Thymus (tissue), 11 donors: ENCODE results near the gene ETV3. TPM values are rescaled to one million over a fixed set of nuclear protein-coding genes. Genes with fewer than 3 reads are reported as not detected.

Experiments used
- DNase-seq, 9 donors: peaks; one replicate each; pipeline ENCODE4 v3.0.0-alpha.2; 2013; ENCODE audit warnings: low spot score in 9 of 9, low read depth in 6 of 9, missing footprints in 1 of 9
- H3K27ac ChIP-seq, 2 donors: one replicate each; pipeline ENCODE4 v1.5.1; 2013; ENCODE audit warnings: control low read depth in 1 of 2, low read depth in 1 of 2, low read length in 1 of 2, mild to moderate bottlenecking in 1 of 2, moderate library complexity in 1 of 2
- H3K27me3 ChIP-seq, 2 donors: one replicate each; pipeline ENCODE4 v1.5.1; 2013; ENCODE audit warnings: low read length in 1 of 2; ENCODE audit not compliant: control insufficient read depth in 2 of 2, insufficient read depth in 1 of 2
- H3K36me3 ChIP-seq, 2 donors: one replicate each; pipeline ENCODE4 v1.5.1; 2013; ENCODE audit warnings: low read length in 1 of 2, mild to moderate bottlenecking in 1 of 2, moderate library complexity in 1 of 2; ENCODE audit not compliant: control insufficient read depth in 2 of 2, insufficient read depth in 2 of 2
- H3K4me1 ChIP-seq, 2 donors: one replicate each; pipeline ENCODE4 v1.5.1; 2013; ENCODE audit warnings: low read length in 2 of 2; ENCODE audit not compliant: control insufficient read depth in 2 of 2, insufficient read depth in 2 of 2
- H3K4me3 ChIP-seq, 2 donors: one replicate each; pipeline ENCODE4 v1.5.1; 2013; ENCODE audit warnings: low read length in 2 of 2, control low read depth in 1 of 2, mild to moderate bottlenecking in 1 of 2
- H3K9me3 ChIP-seq, 2 donors: one replicate each; pipeline ENCODE4 v1.5.1; 2013; ENCODE audit warnings: low read length in 1 of 2, mild to moderate bottlenecking in 1 of 2; ENCODE audit not compliant: control insufficient read depth in 2 of 2, insufficient read depth in 1 of 2
- WGBS: extraction: QIAGEN DNeasy Blood & Tissue Kit; methylation state at CpG from one replicate; pipeline ENCODE4 v1.1.7; 2013; 5-methylcytosine and 5-hydroxymethylcytosine counted together
- polyA plus RNA-seq: library from polyadenylated mRNA; stranded (reverse); fragments of 200-250 nt; gene quantifications from one replicate; pipeline ENCODE4 v1.2.3, GENCODE V29; 2013
- total RNA-seq: library from RNA; stranded (reverse); fragments of 120-200 nt; gene quantifications from one replicate; pipeline ENCODE4 v1.2.4, GENCODE V29; 2013
- donor health status: healthy.

Gene ETV3
- total and polyA plus RNA-seq, 2 donors, result 10.6 to 14.3 TPM

DNA sequence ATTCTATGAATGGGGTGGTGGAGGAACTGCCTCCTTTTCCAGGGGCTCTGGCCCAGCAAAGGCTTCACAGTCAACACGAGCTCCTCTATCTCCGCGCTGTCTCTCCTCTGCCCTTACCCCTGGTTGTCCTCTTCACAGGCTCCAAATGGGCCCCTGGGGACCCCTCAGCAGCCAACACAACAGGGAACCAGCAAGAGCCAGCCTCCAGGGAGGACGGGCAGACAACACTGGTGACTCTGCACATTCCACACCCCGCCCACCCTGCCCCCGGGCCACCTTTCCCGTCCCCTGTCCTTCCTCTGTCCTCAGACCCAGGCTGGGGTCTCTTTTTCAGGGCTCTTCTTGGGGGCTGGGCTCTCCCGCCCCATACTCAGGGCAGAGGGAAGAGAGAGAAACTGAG, 17.5 kb upstream of the ETV3 start:
- H3K4me1 ChIP-seq, result peaks cover 0 to 7% of the 10 kb centered on the region in 2 donors
- no peak overlapping the region for H3K27ac ChIP-seq
- WGBS, result 21% methylated on average over 8 of the region's 8 CpGs
- H3K9me3 ChIP-seq, result no peaks in the 10 kb centered on the region
- peaks cover 0 to 24% of the 10 kb centered on the region in 2 donors for H3K27me3 ChIP-seq
- no peak overlapping the region for H3K4me3 ChIP-seq
- H3K36me3 ChIP-seq, result no peaks in the 10 kb centered on the region
- no peak for DNase-seq

GRCh38 chr1:157154940-157155514, 16.8 kb upstream of the ETV3 start:
- H3K36me3 ChIP-seq, result no peaks in the 10 kb centered on the region
- H3K4me1 ChIP-seq, result peaks cover 0 to 7% of the 10 kb centered on the region in 2 donors
- DNase-seq, result no peak
- H3K27me3 ChIP-seq, result peaks cover 0 to 24% of the 10 kb centered on the region in 2 donors
- no peak overlapping the region for H3K4me3 ChIP-seq
- no peak overlapping the region for H3K27ac ChIP-seq
- no peaks in the 10 kb centered on the region for H3K9me3 ChIP-seq
- 46% methylated on average over 7 of the region's 7 CpGs for WGBS

GRCh38 chr1:157154291-157154690, 16.1 kb upstream of the ETV3 start:
- peaks cover 0 to 7% of the 10 kb centered on the region in 2 donors for H3K4me1 ChIP-seq
- H3K9me3 ChIP-seq, result no peaks in the 10 kb centered on the region
- no peak overlapping the region for H3K4me3 ChIP-seq
- no peak for DNase-seq
- WGBS, result 90% methylated on average over 5 of the region's 5 CpGs
- H3K27me3 ChIP-seq, result peaks cover 0 to 22% of the 10 kb centered on the region in 2 donors
- H3K36me3 ChIP-seq, result no peaks in the 10 kb centered on the region
- H3K27ac ChIP-seq, result no peak overlapping the region

DNA sequence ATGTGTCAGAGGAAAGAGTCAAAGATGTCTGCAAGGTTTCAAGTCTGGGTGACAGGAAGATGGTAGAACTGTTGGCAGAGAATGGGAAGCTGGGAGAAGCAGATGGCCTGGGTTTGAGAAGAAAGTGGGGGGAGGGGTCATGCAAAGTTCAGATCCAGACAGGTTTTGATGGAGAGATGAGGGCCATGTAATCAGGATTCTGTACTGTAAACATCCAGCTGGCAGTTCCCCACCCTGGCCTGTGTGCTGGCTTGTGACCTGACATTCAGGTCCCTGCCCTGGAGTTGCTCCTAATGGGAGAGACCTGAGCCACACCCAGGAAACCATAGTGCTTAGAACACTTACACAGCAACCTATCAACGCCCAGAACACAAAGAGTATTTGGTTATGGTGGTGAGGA, 15.6 kb upstream of the ETV3 start:
- DNase-seq, result no peak
- Histone ChIP-seq H3K4me3 (no peak overlapping the region), H3K27ac (no peak overlapping the region), H3K4me1 (peaks cover 0 to 7% of the 10 kb centered on the region in 2 donors), H3K27me3 (peaks cover 0 to 20% of the 10 kb centered on the region in 2 donors), H3K9me3 (no peaks in the 10 kb centered on the region), H3K36me3 (no peaks in the 10 kb centered on the region)
- 81% methylated on average over 1 of the region's 1 CpG for WGBS

DNA sequence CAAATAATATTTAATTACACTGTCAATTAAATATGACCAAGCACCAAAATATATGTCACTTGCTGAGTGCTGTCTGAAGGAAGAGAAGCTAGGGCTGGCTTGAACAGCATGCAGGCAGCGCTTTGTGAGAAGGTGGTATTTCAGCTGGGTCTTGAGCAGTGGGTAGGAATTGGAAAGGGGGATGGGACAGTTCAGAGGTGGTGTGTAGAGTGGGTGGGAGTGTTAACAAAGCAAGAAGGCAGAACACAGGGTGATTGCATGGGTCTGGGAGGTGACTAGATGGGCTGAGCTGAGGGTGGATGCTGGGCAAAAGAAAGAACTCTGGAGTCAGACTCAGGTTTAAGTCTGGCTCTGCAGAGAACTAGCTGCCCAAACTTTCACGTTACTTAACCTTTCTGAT, 14.3 kb upstream of the ETV3 start:
- Histone ChIP-seq H3K27me3 (peaks cover 0 to 15% of the 10 kb centered on the region in 2 donors), H3K4me1 (peaks cover 0 to 7% of the 10 kb centered on the region in 2 donors), H3K9me3 (no peaks in the 10 kb centered on the region), H3K4me3 (no peak overlapping the region), H3K36me3 (no peaks in the 10 kb centered on the region), H3K27ac (no peak overlapping the region)
- 95% methylated on average over 2 of the region's 2 CpGs for WGBS
- no peak for DNase-seq

DNA sequence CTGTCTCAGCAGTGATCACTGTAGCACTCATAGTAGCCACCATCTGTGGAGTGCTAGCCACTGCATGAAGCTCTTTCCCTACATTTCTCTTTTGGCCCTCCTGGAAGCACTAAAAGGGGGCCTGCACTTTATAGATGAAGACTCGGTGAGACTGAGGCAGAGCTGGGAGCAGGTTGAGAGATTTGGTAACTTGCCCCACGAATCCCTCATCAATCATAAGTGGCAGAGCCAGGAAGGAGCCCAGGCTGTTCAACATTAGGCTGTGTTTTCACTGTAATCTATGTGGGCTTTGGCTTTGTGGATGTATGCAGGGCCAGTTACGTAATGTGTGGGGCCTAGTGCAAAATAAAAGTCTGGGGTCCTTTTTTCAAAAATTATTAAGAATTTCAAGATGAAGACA, 13.3 kb upstream of the ETV3 start:
- WGBS, result 83% methylated on average over 3 of the region's 3 CpGs
- H3K4me1 ChIP-seq, result peaks cover 0 to 7% of the 10 kb centered on the region in 2 donors

DNA sequence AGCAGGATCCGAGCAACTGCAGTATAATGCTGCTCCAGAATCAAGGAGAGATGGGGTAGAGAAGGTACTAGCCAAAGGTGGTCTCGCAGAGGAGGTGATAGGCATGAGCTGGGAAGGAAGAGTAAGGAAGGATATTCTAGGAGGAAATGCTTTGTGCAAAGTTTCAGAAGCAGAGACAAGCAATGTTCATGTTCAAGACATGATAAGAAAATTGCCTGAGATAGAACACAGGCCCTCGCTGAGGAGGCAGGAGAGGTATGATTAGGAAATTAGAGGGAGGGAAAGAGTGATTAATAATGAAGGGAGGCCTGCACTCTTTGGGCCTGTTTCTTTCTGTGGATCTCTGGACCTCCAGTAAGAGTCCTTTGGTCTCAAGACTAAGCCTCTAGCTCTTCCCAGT, 12.9 kb upstream of the ETV3 start:
- WGBS, result 96% methylated on average over 3 of the region's 3 CpGs
- no peaks in the 10 kb centered on the region for H3K36me3 ChIP-seq
- no peak overlapping the region for H3K27ac ChIP-seq
- peaks cover 0 to 8% of the 10 kb centered on the region in 2 donors for H3K27me3 ChIP-seq
- no peak for DNase-seq
- H3K4me1 ChIP-seq, result peaks cover 0 to 7% of the 10 kb centered on the region in 2 donors
- no peaks in the 10 kb centered on the region for H3K9me3 ChIP-seq
- H3K4me3 ChIP-seq, result no peak overlapping the region

More for the DNA sequence above, 13.3 kb upstream of the ETV3 start:
- Histone ChIP-seq H3K9me3 (no peaks in the 10 kb centered on the region), H3K4me3 (no peak overlapping the region), H3K27ac (no peak overlapping the region), H3K27me3 (peaks cover 0 to 12% of the 10 kb centered on the region in 2 donors), H3K36me3 (no peaks in the 10 kb centered on the region)
- no peak for DNase-seq

GRCh38 chr1:157150631-157151030, 12.4 kb upstream of the ETV3 start:
- no peaks in the 10 kb centered on the region for H3K9me3 ChIP-seq
- no peak overlapping the region for H3K27ac ChIP-seq
- peaks cover 0 to 7% of the 10 kb centered on the region in 2 donors for H3K27me3 ChIP-seq
- no peak overlapping the region for H3K4me3 ChIP-seq
- WGBS, result 97% methylated on average over 6 of the region's 6 CpGs
- no peak for DNase-seq
- no peaks in the 10 kb centered on the region for H3K36me3 ChIP-seq
- H3K4me1 ChIP-seq, result peaks cover 0 to 5% of the 10 kb centered on the region in 2 donors

GRCh38 chr1:157147906-157148700, 9.9 kb upstream of the ETV3 start:
- no peak for DNase-seq
- no peaks in the 10 kb centered on the region for H3K4me1 ChIP-seq
- H3K9me3 ChIP-seq, result no peaks in the 10 kb centered on the region
- H3K4me3 ChIP-seq, result no peak overlapping the region
- H3K27me3 ChIP-seq, result no peaks in the 10 kb centered on the region
- WGBS, result 82% methylated on average over 10 of the region's 10 CpGs
- H3K27ac ChIP-seq, result no peak overlapping the region
- H3K36me3 ChIP-seq, result no peaks in the 10 kb centered on the region
